Sigmoid colon (tissue), 7 donors: ENCODE results near the gene CADM4. TPM values are rescaled to one million over a fixed set of nuclear protein-coding genes. Genes with fewer than 3 reads are reported as not detected.

Experiments used
- DNase-seq: peaks from one replicate; pipeline ENCODE4 v3.0.0-alpha.2; 2019
- H3K27ac ChIP-seq, 4 donors: fragments of 200-600 bp; sonication (generic); one replicate each; pipeline ENCODE4 v1.5.1; 2016 to 2019; ENCODE audit warnings: mild to moderate bottlenecking in 1 of 4
- H3K27me3 ChIP-seq, 3 donors: fragments of 200-600 bp; sonication (generic); one replicate each; pipeline ENCODE4 v1.5.1; 2019; ENCODE audit warnings: mild to moderate bottlenecking in 1 of 3
- H3K36me3 ChIP-seq, 4 donors: fragments of 200-600 bp; sonication (generic); one replicate each; pipeline ENCODE4 v1.5.1; 2016 to 2019
- H3K4me1 ChIP-seq, 4 donors: fragments of 200-600 bp; sonication (generic); one replicate each; pipeline ENCODE4 v1.5.1; 2017 to 2019
- H3K4me3 ChIP-seq, 4 donors: fragments of 200-600 bp; sonication (generic); one replicate each; pipeline ENCODE4 v1.5.1; 2017 to 2019; ENCODE audit warnings: mild to moderate bottlenecking in 2 of 4, moderate library complexity in 1 of 4
- H3K9me3 ChIP-seq, 4 donors: fragments of 200-600 bp in 3 of 4; sonication (generic) in 3 of 4; one replicate each; pipeline versions ENCODE4 v1.5.1 to v1.6.1; 2013 to 2019
- EP300 ChIP-seq, 4 donors: sonication (generic); formaldehyde crosslinking; IDR thresholded peaks; one replicate each; pipeline ENCODE4 v1.6.1; 2017; ENCODE audit warnings: antibody characterized with exemption in 4 of 4
- POLR2A ChIP-seq, 2 donors: fragments of 450-650 bp; IDR thresholded peaks; one replicate each; pipeline ENCODE4 v1.6.1; 2016; ENCODE audit warnings: antibody characterized with exemption in 2 of 2, mild to moderate bottlenecking in 2 of 2, moderate library complexity in 2 of 2
- POLR2AphosphoS5 ChIP-seq, 4 donors: sonication (generic); formaldehyde crosslinking; IDR thresholded peaks; one replicate each; pipeline ENCODE4 v1.6.1; 2017; ENCODE audit warnings: antibody characterized with exemption in 4 of 4
- WGBS, 2 donors: extraction: QIAGEN DNeasy Blood & Tissue Kit; methylation state at CpG; one replicate each; pipeline ENCODE4 v1.1.7; 2013; 5-methylcytosine and 5-hydroxymethylcytosine counted together
- intact Hi-C: fragments of 100-400 bp; cut with DNase I; formaldehyde crosslinking; loops from one replicate; pipeline ENCODE4 v1.15.1; 2023
- polyA plus RNA-seq, 3 donors: library from polyadenylated mRNA; stranded (reverse); fragments of 200-250 nt; gene quantifications; one replicate each; pipeline ENCODE4 v1.2.3, GENCODE V29; 2013
- small RNA-seq, 3 donors: library from RNA; depleted of rRNA; stranded (forward); fragments of <200 nt; gene quantifications; one replicate each; pipeline ENCODE3, GENCODE V24; 2016
- total RNA-seq, 4 donors: library from RNA; depleted of rRNA; stranded (reverse); fragments of >200 nt; gene quantifications; one replicate each; pipeline ENCODE4 v1.1.0, GENCODE V29; 2016
- TF ChIP-seq, protein P1 (sequence below), 4 experiments: fragments of 450-650 bp in 3 of 4; fragments of 200-600 bp in 1 of 4; IDR thresholded peaks; one replicate each; pipeline ENCODE4 v1.5.1; 2016 to 2019; ENCODE audit warnings: antibody characterized with exemption in 4 of 4, mild to moderate bottlenecking in 3 of 4, moderate library complexity in 2 of 4
- donor health status: healthy with polysubstance abuse.
- donor health status: Bipolar disorder and iron deficiency.
- donor health status: healthy.

The CADM4 gene
- total and polyA plus RNA-seq, 7 donors: 0.92 to 21.7 (median 16.4) TPM

DNA sequence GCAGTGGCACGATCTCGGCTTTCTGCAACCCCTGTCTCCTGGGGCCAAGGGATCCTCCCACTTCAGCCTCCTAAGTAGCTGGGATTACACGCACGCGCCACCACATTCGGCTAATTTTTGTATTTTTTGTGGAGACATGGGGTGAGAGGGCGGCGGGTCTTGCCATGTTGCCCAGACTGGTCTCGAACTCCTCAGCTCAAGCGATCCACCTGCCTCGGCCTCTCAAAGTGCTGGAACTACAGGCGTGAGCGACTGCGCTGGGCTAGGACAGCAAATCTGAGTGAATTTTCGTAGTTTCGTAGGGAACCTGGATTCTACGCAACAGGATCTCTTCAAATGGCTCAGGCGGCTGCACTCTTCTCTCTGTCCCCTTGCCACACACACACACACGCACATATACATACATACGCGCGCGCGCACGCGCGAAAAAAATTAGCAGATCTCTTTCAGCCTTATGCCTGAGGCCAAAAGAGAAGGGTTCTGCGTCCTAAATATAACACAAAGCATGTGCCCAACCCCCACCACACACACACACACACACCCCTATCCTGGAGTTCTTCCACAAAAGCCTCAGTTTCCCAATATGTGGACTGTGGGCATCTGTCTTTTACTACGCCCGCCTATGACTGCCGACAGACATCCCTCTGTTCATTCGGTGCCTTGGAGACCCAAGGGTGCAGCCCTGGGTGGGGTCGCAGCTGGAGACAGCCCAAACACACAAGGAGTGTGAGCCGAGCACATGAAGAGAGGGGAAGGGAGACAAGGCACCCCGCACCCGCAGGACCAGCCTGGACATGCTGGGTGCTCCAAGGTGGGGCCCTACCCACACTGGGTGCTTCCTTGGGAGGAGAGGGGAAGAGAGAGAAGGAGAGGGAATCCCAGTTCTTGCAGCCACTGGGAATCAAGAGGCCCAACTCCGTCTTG, 63.4 kb downstream of the CADM4 start:
- intact Hi-C loops: loop anchor here (1.0 kb wide), 1 partner anchor 20 kb away; the partner anchor contains the start of genes IRGQ and ZNF576
- Histone ChIP-seq H3K27me3 (no peaks in the 10 kb centered on the region), H3K27ac (peak overlapping the region; percentile 69 to 86 (median 78)), H3K4me1 (peaks cover 0 to 31% (median 28%) of the 10 kb centered on the region in 4 donors), H3K36me3 (peaks cover 0 to 8% (median 0%) of the 10 kb centered on the region in 4 donors), H3K4me3 (peak overlapping the region; percentile 16 to 77 (median 50)), H3K9me3 (no peaks in the 10 kb centered on the region)
- TF ChIP-seq, protein P1, sequence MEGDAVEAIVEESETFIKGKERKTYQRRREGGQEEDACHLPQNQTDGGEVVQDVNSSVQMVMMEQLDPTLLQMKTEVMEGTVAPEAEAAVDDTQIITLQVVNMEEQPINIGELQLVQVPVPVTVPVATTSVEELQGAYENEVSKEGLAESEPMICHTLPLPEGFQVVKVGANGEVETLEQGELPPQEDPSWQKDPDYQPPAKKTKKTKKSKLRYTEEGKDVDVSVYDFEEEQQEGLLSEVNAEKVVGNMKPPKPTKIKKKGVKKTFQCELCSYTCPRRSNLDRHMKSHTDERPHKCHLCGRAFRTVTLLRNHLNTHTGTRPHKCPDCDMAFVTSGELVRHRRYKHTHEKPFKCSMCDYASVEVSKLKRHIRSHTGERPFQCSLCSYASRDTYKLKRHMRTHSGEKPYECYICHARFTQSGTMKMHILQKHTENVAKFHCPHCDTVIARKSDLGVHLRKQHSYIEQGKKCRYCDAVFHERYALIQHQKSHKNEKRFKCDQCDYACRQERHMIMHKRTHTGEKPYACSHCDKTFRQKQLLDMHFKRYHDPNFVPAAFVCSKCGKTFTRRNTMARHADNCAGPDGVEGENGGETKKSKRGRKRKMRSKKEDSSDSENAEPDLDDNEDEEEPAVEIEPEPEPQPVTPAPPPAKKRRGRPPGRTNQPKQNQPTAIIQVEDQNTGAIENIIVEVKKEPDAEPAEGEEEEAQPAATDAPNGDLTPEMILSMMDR (IDR thresholded peaks at IDR 0.05): no peak
- TF ChIP-seq EP300 (IDR thresholded peaks at IDR 0.05) (no peak), POLR2AphosphoS5 (IDR thresholded peaks at IDR 0.05) (no peak)
- no peak for DNase-seq
- 70 to 74% methylated on average over 37 of the region's 37 CpGs for WGBS, 2 donors

DNA sequence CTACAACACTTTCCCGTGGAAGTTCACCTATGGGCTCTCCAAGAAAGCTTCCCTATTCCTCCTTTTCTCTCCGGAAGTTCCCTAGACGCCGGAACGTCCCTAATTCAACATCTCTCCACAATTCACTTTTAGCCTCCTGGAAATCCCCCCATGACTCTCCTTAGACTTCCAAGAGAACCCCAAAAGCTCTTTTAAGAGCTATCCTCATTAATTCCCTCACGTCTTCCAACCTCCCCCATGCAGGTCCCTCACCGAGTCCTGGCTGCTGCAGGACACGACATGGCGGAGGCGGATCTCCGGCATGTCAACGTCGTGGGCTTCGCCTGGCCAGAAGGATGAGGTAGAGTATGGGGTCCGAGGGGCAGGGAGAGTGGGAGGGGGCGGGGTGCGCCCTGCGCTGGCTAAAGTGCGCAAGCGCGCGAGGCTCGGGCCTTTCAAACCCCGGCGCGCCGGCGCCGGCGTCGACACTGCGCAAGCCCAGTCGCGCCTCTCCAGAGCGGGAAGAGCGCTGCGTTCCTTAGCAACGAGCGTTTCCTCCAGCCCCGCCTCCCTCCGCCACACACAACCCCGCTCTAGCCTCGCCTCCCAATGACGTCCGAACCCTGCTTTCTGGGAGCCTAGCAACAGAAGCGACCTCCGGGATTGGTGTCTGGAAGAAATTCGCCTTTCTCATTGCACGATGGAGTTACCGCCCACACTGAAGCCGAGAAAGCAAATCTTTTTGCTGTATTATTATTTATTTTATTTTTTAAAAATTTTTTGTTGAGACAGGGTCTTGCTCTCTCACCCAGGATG, 64.3 kb downstream of the CADM4 start, which contains the start of the genes PINLYP and XRCC1:
TSS of gene PINLYP (plus strand) at position 646 of the 795 bp plus-strand sequence. CDS start 1,391 bp downstream, outside the sequence.
TSS of gene XRCC1 (minus strand) at position 372 of the 795 bp plus-strand sequence. CDS start at position 303, 69 bp downstream.
- Histone ChIP-seq H3K9me3 (no peaks in the 10 kb centered on the region), H3K4me3 (peak within 1 kb of the TSS; percentile 58 to 79 (median 76)), H3K27me3 (no peaks in the 10 kb centered on the region), H3K36me3 (peaks cover 0 to 9% (median 0%) of the 10 kb centered on the region in 4 donors), H3K27ac (peak within 1 kb of the TSS; percentile 86 to 88 (median 86)), H3K4me1 (peaks cover 0 to 23% (median 20%) of the 10 kb centered on the region in 4 donors)
- TF ChIP-seq POLR2AphosphoS5 (IDR thresholded peaks at IDR 0.05) (peak; percentile 66 to 82 (median 80)), POLR2A (IDR thresholded peaks at IDR 0.05) (peak in 1 of 2 donors; percentile 37), EP300 (IDR thresholded peaks at IDR 0.05) (peak in 1 of 4 donors; percentile 26)
- TF ChIP-seq, protein P1 (IDR thresholded peaks at IDR 0.05): no peak
- 0% methylated on average over 51 of the region's 51 CpGs for WGBS, 2 donors
- intact Hi-C loops: loop anchor here (1.0 kb wide), 1 partner anchor 21 kb away; the partner anchor contains the start of genes IRGQ and ZNF576
- peak; percentile 99 for DNase-seq

DNA sequence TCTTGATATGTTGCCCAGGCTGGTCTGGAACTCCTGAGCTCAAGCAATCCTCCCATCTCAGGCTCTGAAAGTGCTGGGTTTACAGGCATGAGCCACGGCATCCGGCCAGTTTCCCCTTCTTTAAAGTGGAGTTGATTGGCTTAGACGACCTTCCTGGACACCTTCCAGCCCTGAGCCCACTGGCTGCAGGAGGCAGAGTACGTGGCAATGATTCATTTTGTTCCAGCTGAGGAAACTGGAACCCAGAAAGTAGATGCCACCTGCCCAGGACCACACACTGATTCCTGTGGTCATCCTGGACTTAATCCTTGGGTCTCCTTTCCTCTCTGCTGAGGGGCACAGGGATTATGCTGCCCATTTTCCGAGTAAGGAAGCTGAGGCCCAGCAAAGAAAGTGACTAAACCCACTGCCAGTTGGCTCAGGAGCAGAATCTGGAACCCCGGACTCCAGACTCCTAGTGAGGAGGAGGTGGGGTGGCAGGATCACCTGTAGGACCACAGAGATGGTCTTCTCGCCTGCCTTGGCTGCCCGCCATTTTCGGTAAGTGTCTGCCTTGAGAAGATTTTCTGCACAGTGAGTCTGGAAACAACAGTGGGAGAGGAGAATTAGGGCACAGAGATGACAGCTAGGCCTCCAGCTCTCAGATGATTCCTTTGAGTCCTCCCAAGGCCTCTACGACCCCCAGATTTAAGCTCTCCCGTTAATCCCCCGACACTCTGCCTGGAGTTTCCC, 65.1 kb downstream of the CADM4 start:
- H3K9me3 ChIP-seq: no peaks in the 10 kb centered on the region
- intact Hi-C loops: loop anchor here (1.0 to 5.0 kb wide), 2 partner anchors 22 to 37 kb away; partner anchors contain the start of genes IRGQ and ZNF576
- peaks cover 0 to 9% (median 0%) of the 10 kb centered on the region in 4 donors for H3K36me3 ChIP-seq
- H3K27ac ChIP-seq: peak overlapping the region; percentile 86 to 88 (median 86)
- H3K27me3 ChIP-seq: no peaks in the 10 kb centered on the region
- 29 to 39% methylated on average over 12 of the region's 12 CpGs for WGBS, 2 donors
- DNase-seq: no peak
- peak overlapping the region; percentile 58 to 79 (median 76) for H3K4me3 ChIP-seq
- no peak for TF ChIP-seq POLR2A (IDR thresholded peaks at IDR 0.05)
- TF ChIP-seq POLR2AphosphoS5 (IDR thresholded peaks at IDR 0.05): no peak
- TF ChIP-seq EP300 (IDR thresholded peaks at IDR 0.05): no peak
- TF ChIP-seq, protein P1 (IDR thresholded peaks at IDR 0.05): no peak
- peaks cover 0 to 17% (median 14%) of the 10 kb centered on the region in 4 donors for H3K4me1 ChIP-seq

Small RNAs within 50 kb of the gene (small RNA-seq; reads per million reads assigned to genes)
- 0 reads per million in 3 donors for gene RN7SL368P

Other genes starting within 250 kb of the CADM4 start
- not detected for gene TEX101, start 225.0 kb downstream of the CADM4 start, total RNA-seq
- gene TEX101, start 225.0 kb downstream of the CADM4 start, polyA plus RNA-seq: under 1 TPM in 1 of 3 donors, not detected in 2; 0.22 TPM
- gene LYPD3, start 174.2 kb downstream of the CADM4 start, total RNA-seq: 1 to 10 TPM in 3 of 4 donors, not detected in 1; 1.2 to 1.8 (median 1.8) TPM
- 1 to 10 TPM in 1 of 3 donors, under 1 TPM in 2; 0.46 to 1.6 (median 0.60) TPM for gene LYPD3, start 174.2 kb downstream of the CADM4 start, polyA plus RNA-seq
- 10 to 100 TPM in 2 of 4 donors, 1 to 10 TPM in 2; 5.7 to 12.5 (median 10.1) TPM for gene PHLDB3, start 135.1 kb downstream of the CADM4 start, total RNA-seq
- gene PHLDB3, start 135.1 kb downstream of the CADM4 start, polyA plus RNA-seq: 10 to 100 TPM in 1 of 3 donors, 1 to 10 TPM in 2; 6.5 to 16.0 (median 9.0) TPM
- 10 to 100 TPM; 40.7 to 57.9 (median 52.1) TPM for gene ETHE1, start 112.6 kb downstream of the CADM4 start, total RNA-seq
- 100 to 1,000 TPM; 429 to 575 (median 512) TPM for gene ETHE1, start 112.6 kb downstream of the CADM4 start, polyA plus RNA-seq
- gene ZNF575, start 106.7 kb downstream of the CADM4 start, total RNA-seq: under 1 TPM in 1 of 4 donors, not detected in 3; 0.14 TPM
- gene ZNF575, start 106.7 kb downstream of the CADM4 start, polyA plus RNA-seq: 1 to 10 TPM; 4.0 to 4.2 (median 4.2) TPM
- gene XRCC1, start 64.3 kb downstream of the CADM4 start, total RNA-seq: 10 to 100 TPM; 15.1 to 31.8 (median 24.0) TPM
- gene XRCC1, start 64.3 kb downstream of the CADM4 start, polyA plus RNA-seq: 10 to 100 TPM in 2 of 3 donors, 1 to 10 TPM in 1; 8.8 to 19.9 (median 10.2) TPM
- gene PINLYP, start 64.0 kb downstream of the CADM4 start, total RNA-seq: 10 to 100 TPM in 3 of 4 donors, 1 to 10 TPM in 1; 6.6 to 21.0 (median 13.3) TPM
- gene PINLYP, start 64.0 kb downstream of the CADM4 start, polyA plus RNA-seq: 10 to 100 TPM in 1 of 3 donors, 1 to 10 TPM in 2; 1.4 to 10.8 (median 3.7) TPM
- gene IRGQ, start 43.7 kb downstream of the CADM4 start, total RNA-seq: 10 to 100 TPM; 13.5 to 24.4 (median 18.8) TPM
- 1 to 10 TPM; 3.9 to 7.6 (median 4.2) TPM for gene IRGQ, start 43.7 kb downstream of the CADM4 start, polyA plus RNA-seq
- 10 to 100 TPM; 12.1 to 23.3 (median 14.8) TPM for gene ZNF576, start 43.3 kb downstream of the CADM4 start, total RNA-seq
- 10 to 100 TPM; 15.0 to 21.5 (median 19.8) TPM for gene ZNF576, start 43.3 kb downstream of the CADM4 start, polyA plus RNA-seq
- gene SRRM5, start 27.8 kb downstream of the CADM4 start, total RNA-seq: 1 to 10 TPM in 1 of 4 donors, under 1 TPM in 2, not detected in 1; 0.27 to 1.1 (median 0.36) TPM
- under 1 TPM in 1 of 3 donors, not detected in 2; 0.66 TPM for gene SRRM5, start 27.8 kb downstream of the CADM4 start, polyA plus RNA-seq
- gene ZNF428, start 20.2 kb downstream of the CADM4 start, total RNA-seq: 10 to 100 TPM; 22.5 to 39.6 (median 35.6) TPM
- 10 to 100 TPM; 18.0 to 40.2 (median 33.6) TPM for gene ZNF428, start 20.2 kb downstream of the CADM4 start, polyA plus RNA-seq
- 10 to 100 TPM in 2 of 4 donors, 1 to 10 TPM in 2; 3.2 to 15.5 (median 9.8) TPM for gene PLAUR, start 30.3 kb upstream of the CADM4 start, total RNA-seq
- gene PLAUR, start 30.3 kb upstream of the CADM4 start, polyA plus RNA-seq: 10 to 100 TPM; 18.6 to 69.2 (median 53.9) TPM
- gene IRGC, start 76.2 kb upstream of the CADM4 start, total RNA-seq: not detected
- gene IRGC, start 76.2 kb upstream of the CADM4 start, polyA plus RNA-seq: not detected
- 10 to 100 TPM in 3 of 4 donors, 1 to 10 TPM in 1; 5.6 to 25.2 (median 13.8) TPM for gene SMG9, start 115.1 kb upstream of the CADM4 start, total RNA-seq
- 10 to 100 TPM in 1 of 3 donors, 1 to 10 TPM in 2; 6.2 to 36.5 (median 8.4) TPM for gene SMG9, start 115.1 kb upstream of the CADM4 start, polyA plus RNA-seq
- 1 to 10 TPM in 3 of 4 donors, under 1 TPM in 1; 0.71 to 3.3 (median 1.9) TPM for gene KCNN4, start 141.1 kb upstream of the CADM4 start, total RNA-seq
- gene KCNN4, start 141.1 kb upstream of the CADM4 start, polyA plus RNA-seq: 10 to 100 TPM in 1 of 3 donors, 1 to 10 TPM in 2; 3.7 to 48.7 (median 6.0) TPM
- gene LYPD5, start 162.6 kb upstream of the CADM4 start, total RNA-seq: 1 to 10 TPM in 3 of 4 donors, under 1 TPM in 1; 0.83 to 6.8 (median 1.5) TPM
- gene LYPD5, start 162.6 kb upstream of the CADM4 start, polyA plus RNA-seq: 10 to 100 TPM in 1 of 3 donors, 1 to 10 TPM in 1, under 1 TPM in 1; 0.60 to 10.6 (median 2.1) TPM
- 10 to 100 TPM; 10.7 to 14.9 (median 12.4) TPM for gene ZNF283, start 187.5 kb upstream of the CADM4 start, total RNA-seq
- 1 to 10 TPM; 1.2 to 3.2 (median 2.1) TPM for gene ZNF283, start 187.5 kb upstream of the CADM4 start, polyA plus RNA-seq
- gene ZNF404, start 244.1 kb upstream of the CADM4 start, total RNA-seq: 1 to 10 TPM; 3.0 to 4.1 (median 3.5) TPM
- 1 to 10 TPM in 1 of 3 donors, under 1 TPM in 2; 0.60 to 2.6 (median 0.69) TPM for gene ZNF404, start 244.1 kb upstream of the CADM4 start, polyA plus RNA-seq